Caco-2 (cell line): ENCODE measurements around the gene TMEM47. TPM values are rescaled to one million over a fixed set of nuclear protein-coding genes. Genes with fewer than 3 reads are reported as not detected.

ENCODE experiments used
- BruUV-seq: library from RNA; stranded (reverse); fragments of 400-500 nt; replicated peaks from 2 replicates; lab custom pipeline; 2021; lab: Mats Ljungman, UMichigan
- CTCF ChIA-PET: fragments of 300-600 bp; sonication (Branson Sonifier 250); formaldehyde crosslinking; loops from one replicate; lab custom pipeline; 2022; ENCODE audit warnings: antibody characterized with exemption; lab: Charles Lee
- POLR2A ChIA-PET: fragments of 300-600 bp; sonication (Branson Sonifier 250); formaldehyde crosslinking; loops from one replicate; lab custom pipeline; 2022; ENCODE audit warnings: antibody characterized with exemption; lab: Charles Lee
- DNase-seq, 2 experiments: peaks; one replicate each; pipeline versions ENCODE4 v3.0.0 to v3.0.0-alpha.2; 2020 to 2022
- H3K27me3 ChIP-seq: replicated peaks from 2 replicates; pipeline ENCODE4 v1.6.0; 2011; ENCODE audit warnings: low read length; ENCODE audit not compliant: control insufficient read depth, insufficient read depth
- H3K36me3 ChIP-seq: 2 replicates; pipeline ENCODE4 v1.5.1; 2011; ENCODE audit warnings: low read length; ENCODE audit not compliant: control insufficient read depth, insufficient read depth
- H3K4me1 ChIP-seq: fragments of 250-450 bp; sonication (Bioruptor Pico); 2 replicates; pipeline ENCODE4 v1.5.1; 2020; ENCODE audit warnings: mild to moderate bottlenecking
- H3K4me3 ChIP-seq: 2 replicates; pipeline ENCODE4 v1.5.1; 2011; ENCODE audit warnings: low read depth, mild to moderate bottlenecking, control low read depth, low read length
- H3K9me3 ChIP-seq: fragments of 250-450 bp; sonication (Bioruptor Pico); 2 replicates; pipeline ENCODE4 v1.5.1; 2020; ENCODE audit warnings: mild to moderate bottlenecking, moderate library complexity
- H3K27ac Mint-ChIP-seq: one replicate; pipeline ENCODE4 v1.8.0; 2022; ENCODE audit warnings: mixed read lengths; ENCODE audit not compliant: unreplicated experiment
- H3K27me3 Mint-ChIP-seq: one replicate; pipeline ENCODE4 v1.8.0; 2022; ENCODE audit warnings: mixed read lengths; ENCODE audit not compliant: insufficient read depth, unreplicated experiment
- H3K36me3 Mint-ChIP-seq: one replicate; pipeline ENCODE4 v1.8.0; 2022; ENCODE audit warnings: mild to moderate bottlenecking, mixed read lengths; ENCODE audit not compliant: insufficient read depth, unreplicated experiment
- H3K4me1 Mint-ChIP-seq: one replicate; pipeline ENCODE4 v1.8.0; 2022; ENCODE audit warnings: low read depth, mixed read lengths; ENCODE audit not compliant: unreplicated experiment
- H3K4me3 Mint-ChIP-seq: one replicate; pipeline ENCODE4 v1.8.0; 2022; ENCODE audit warnings: mild to moderate bottlenecking, moderate library complexity, mixed read lengths; ENCODE audit not compliant: unreplicated experiment
- H3K9me3 Mint-ChIP-seq: one replicate; pipeline ENCODE4 v1.8.0; 2022; ENCODE audit warnings: mixed read lengths; ENCODE audit not compliant: unreplicated experiment
- intact Hi-C: fragments of 100-400 bp; cut with micrococcal nuclease; formaldehyde crosslinking; loops from one replicate; pipeline ENCODE4 v1.10.0; 2022; ENCODE audit not compliant: unreplicated experiment
- total RNA-seq: library from RNA; stranded (reverse); gene quantifications from 2 replicates; pipeline ENCODE4 v1.2.3, GENCODE V29; 2022
- TF ChIP-seq, protein P1 (sequence below), 2 experiments: fragments of 200-600 bp in 1 of 2; IDR thresholded peaks; 1 replicate in 1 of 2; 2 replicates in 1 of 2; pipeline versions ENCODE4 v1.5.1 to v1.8.0; 2011 to 2022; ENCODE audit warnings: antibody characterized with exemption in 1 of 2, control low read depth in 1 of 2, inconsistent platforms in 1 of 2, low read depth in 1 of 2, low read length in 1 of 2, mild to moderate bottlenecking in 1 of 2, moderate library complexity in 1 of 2; ENCODE audit not compliant: insufficient read depth in 1 of 2, severe bottlenecking in 1 of 2, unreplicated experiment in 1 of 2

Gene TMEM47
- total RNA-seq, 1 experiment from 2014 or later = 2.2 TPM

DNA sequence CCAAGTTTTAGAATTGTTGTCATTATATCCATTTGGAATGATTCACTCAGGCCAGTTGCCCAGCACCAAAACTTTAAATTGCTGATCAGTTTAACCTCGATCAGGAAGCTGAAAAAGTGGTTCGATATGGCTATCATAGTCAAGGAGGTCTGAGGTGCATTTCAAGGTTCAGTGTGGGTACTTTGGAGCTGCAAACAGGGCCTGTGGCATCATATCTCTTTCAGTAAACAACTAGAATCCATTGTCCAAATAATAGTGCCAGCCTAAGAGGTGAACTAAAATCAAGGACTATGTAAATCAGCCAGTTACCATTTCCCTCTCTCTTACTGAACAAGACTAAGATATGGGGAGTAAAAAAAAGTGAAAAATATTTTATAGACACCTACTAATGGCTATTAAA is 14.2 kb downstream of the TMEM47 start:
- no TSS peak for BruUV-seq

DNA sequence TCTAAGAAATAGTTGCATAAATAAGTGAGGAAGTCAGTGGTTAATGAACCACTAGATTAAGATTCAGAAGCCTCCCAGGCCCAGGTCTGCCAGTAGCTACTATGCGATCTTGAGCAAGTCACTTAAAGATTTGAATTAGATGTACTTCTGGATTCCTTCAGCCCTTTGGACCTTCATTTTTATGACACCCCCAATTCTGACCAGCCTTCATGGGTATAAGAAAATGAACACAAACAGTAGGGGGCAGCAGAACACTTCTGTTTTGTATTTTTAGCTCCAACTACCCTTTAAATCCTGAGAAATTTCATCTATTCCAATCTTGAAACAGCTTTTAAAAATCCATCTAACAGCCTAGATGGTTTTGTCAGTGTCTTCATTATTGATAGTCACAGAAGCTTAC is 19.0 kb downstream of the TMEM47 start:
- no peaks in the 10 kb centered on the region for H3K9me3 Mint-ChIP-seq
- no peaks in the 10 kb centered on the region for H3K36me3 Mint-ChIP-seq
- H3K27me3 Mint-ChIP-seq = no peaks in the 10 kb centered on the region
- Histone ChIP-seq H3K36me3 (no peaks in the 10 kb centered on the region), H3K4me3 (no peak overlapping the region), H3K9me3 (no peaks in the 10 kb centered on the region), H3K27me3 (no peaks in the 10 kb centered on the region), H3K4me1 (no peaks in the 10 kb centered on the region)
- TF ChIP-seq, protein P1, sequence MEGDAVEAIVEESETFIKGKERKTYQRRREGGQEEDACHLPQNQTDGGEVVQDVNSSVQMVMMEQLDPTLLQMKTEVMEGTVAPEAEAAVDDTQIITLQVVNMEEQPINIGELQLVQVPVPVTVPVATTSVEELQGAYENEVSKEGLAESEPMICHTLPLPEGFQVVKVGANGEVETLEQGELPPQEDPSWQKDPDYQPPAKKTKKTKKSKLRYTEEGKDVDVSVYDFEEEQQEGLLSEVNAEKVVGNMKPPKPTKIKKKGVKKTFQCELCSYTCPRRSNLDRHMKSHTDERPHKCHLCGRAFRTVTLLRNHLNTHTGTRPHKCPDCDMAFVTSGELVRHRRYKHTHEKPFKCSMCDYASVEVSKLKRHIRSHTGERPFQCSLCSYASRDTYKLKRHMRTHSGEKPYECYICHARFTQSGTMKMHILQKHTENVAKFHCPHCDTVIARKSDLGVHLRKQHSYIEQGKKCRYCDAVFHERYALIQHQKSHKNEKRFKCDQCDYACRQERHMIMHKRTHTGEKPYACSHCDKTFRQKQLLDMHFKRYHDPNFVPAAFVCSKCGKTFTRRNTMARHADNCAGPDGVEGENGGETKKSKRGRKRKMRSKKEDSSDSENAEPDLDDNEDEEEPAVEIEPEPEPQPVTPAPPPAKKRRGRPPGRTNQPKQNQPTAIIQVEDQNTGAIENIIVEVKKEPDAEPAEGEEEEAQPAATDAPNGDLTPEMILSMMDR (IDR thresholded peaks at IDR 0.05; ENCODE audit: insufficient read depth in 1 of 2, low read depth in 1 of 2, low read length in 1 of 2, severe bottlenecking in 1 of 2, unreplicated experiment in 1 of 2) = peak; percentile 34 to 35
- H3K27ac Mint-ChIP-seq = no peak overlapping the region
- POLR2A ChIA-PET = no interaction called here
- BruUV-seq = no TSS peak
- CTCF ChIA-PET = interaction anchor here (1.1 kb wide), 1 partner anchor 281 kb away, joined by 5 read pairs; no protein-coding TSS in a partner anchor
- H3K4me1 Mint-ChIP-seq = no peaks in the 10 kb centered on the region
- intact Hi-C loops = loop anchor here (5.0 kb wide), 1 partner anchor 279 kb away; no protein-coding TSS in a partner anchor
- no peak overlapping the region for H3K4me3 Mint-ChIP-seq
- DNase-seq = peak in 1 of 2 experiments; percentile 34

More for the DNA sequence above, 14.2 kb downstream of the TMEM47 start:
- Mint-ChIP-seq H3K9me3 (no peaks in the 10 kb centered on the region), H3K4me3 (no peak overlapping the region), H3K36me3 (no peaks in the 10 kb centered on the region), H3K27me3 (no peaks in the 10 kb centered on the region), H3K27ac (no peak overlapping the region), H3K4me1 (no peaks in the 10 kb centered on the region)
- intact Hi-C loops = no loop called here
- CTCF ChIA-PET = no interaction called here
- H3K4me3 ChIP-seq = no peak overlapping the region
- no peaks in the 10 kb centered on the region for H3K36me3 ChIP-seq
- TF ChIP-seq, protein P1 (IDR thresholded peaks at IDR 0.05; ENCODE audit: insufficient read depth in 1 of 2, low read depth in 1 of 2, low read length in 1 of 2, severe bottlenecking in 1 of 2, unreplicated experiment in 1 of 2) = no peak
- H3K4me1 ChIP-seq = no peaks in the 10 kb centered on the region
- DNase-seq = no peak
- H3K27me3 ChIP-seq = no peaks in the 10 kb centered on the region
- POLR2A ChIA-PET = no interaction called here
- H3K9me3 ChIP-seq = no peaks in the 10 kb centered on the region

DNA sequence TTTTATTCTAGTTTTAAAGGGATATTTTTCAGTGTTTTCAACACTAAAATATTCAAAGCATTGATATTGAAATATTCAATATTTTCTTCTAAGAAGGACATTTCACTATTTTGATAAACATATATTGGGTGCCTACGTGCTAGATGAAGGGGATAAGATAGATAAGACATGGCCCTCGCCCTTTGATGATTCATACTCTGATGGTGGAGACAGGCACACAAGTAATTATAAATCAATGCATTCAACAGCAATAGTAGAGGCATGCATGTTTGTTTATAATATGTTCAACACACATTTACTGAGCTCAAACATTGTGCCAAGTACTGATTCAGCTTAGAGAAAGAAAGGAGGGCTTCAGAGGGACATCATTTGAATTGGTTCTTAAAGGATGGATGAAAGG is 22.7 kb downstream of the TMEM47 start:
- no peak overlapping the region for H3K4me3 ChIP-seq
- TF ChIP-seq, protein P1 (IDR thresholded peaks at IDR 0.05; ENCODE audit: insufficient read depth in 1 of 2, low read depth in 1 of 2, low read length in 1 of 2, severe bottlenecking in 1 of 2, unreplicated experiment in 1 of 2) = no peak
- H3K9me3 ChIP-seq = no peaks in the 10 kb centered on the region
- Mint-ChIP-seq H3K27ac (no peak overlapping the region), H3K36me3 (no peaks in the 10 kb centered on the region), H3K27me3 (no peaks in the 10 kb centered on the region), H3K4me3 (no peak overlapping the region), H3K4me1 (no peaks in the 10 kb centered on the region), H3K9me3 (no peaks in the 10 kb centered on the region)
- H3K36me3 ChIP-seq = no peaks in the 10 kb centered on the region
- BruUV-seq = no TSS peak
- no peaks in the 10 kb centered on the region for H3K27me3 ChIP-seq
- no peak for DNase-seq
- no peaks in the 10 kb centered on the region for H3K4me1 ChIP-seq
- CTCF ChIA-PET = no interaction called here
- POLR2A ChIA-PET = no interaction called here
- intact Hi-C loops = no loop called here
